B cell (primary cell): ENCODE results near the gene APIP.

Experiments used
- CTCF ChIP-seq: fragments of 200-600 bp; IDR thresholded peaks from one replicate; pipeline ENCODE4 v1.8.0; 2022; ENCODE audit warnings: antibody characterized with exemption, mild to moderate bottlenecking
- EZH2 ChIP-seq: IDR thresholded peaks from 2 replicates; pipeline ENCODE4 v1.6.1; 2012; ENCODE audit warnings: borderline replicate concordance, low read depth, mild to moderate bottlenecking, moderate library complexity, low read length; ENCODE audit not compliant: insufficient read depth, poor library complexity, severe bottlenecking

DNA sequence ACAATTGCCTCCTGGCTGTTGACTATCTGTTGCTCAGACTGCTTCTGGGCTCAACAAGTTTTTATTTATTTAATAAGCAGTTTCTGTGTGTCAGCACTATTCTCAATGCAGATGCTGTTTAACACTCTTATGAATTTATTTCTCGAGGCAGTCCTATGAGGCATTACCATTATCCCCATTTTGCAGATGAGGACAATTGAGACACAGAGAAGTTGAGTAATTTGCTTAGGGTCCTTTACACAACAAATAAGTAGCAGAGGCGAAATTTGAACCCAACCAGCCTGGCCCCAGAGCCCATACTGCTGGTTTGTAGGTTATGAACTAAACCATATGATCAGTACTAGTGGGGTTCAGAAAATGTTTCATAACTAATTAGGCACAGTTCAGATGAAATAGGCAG lies 58.7 kb downstream of the APIP start:
- TF ChIP-seq EZH2 = no peak
- no peak for TF ChIP-seq CTCF
